Dedifferentiated amniotic fluid mesenchymal stem cell (primary cell): ENCODE data around the gene CDC7.

Source experiments
- DNase-seq: peaks from one replicate; pipeline ENCODE4 v3.0.0-alpha.2; 2016; ENCODE audit errors: extremely low spot score

The CDC7 gene

DNA sequence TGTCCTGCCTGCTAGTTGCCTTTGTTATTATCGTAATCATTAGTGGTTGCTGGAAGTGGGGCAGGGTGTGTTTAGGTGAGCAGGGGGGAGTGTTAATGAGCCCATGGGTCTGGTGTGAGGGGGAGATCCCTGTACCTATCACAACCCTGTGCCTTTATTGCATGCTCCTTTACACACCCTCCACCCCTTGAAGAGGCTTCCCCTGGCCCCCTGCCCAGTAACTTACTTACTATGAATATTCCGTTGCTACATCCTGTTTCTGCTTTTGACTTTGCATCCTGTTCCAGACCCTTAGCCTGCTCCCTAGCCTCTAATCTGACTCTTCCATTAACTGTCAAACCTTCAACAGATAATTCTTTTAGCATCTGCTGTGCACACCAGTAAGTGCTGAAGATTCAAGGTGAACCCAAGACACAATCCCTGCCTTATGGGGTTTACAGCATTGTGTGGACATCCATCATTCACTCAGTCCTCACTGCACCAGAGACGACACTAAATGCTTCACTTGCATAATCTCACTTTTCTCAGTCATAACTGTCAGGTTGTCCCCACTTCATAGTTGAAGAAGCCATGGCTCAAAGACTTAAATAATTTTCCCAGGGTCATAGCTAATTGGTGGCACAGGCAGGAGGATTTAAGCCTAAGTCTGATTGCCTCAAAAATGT, 47.9 kb downstream of the CDC7 start:
- no peak for DNase-seq

GRCh38 chr1:91549041-91549735, 48.5 kb downstream of the CDC7 start:
- no peak for DNase-seq

- DNase-seq: no peak
These were observed 50.3 kb downstream of the CDC7 start for GRCh38 chr1:91550961-91551360.

DNA sequence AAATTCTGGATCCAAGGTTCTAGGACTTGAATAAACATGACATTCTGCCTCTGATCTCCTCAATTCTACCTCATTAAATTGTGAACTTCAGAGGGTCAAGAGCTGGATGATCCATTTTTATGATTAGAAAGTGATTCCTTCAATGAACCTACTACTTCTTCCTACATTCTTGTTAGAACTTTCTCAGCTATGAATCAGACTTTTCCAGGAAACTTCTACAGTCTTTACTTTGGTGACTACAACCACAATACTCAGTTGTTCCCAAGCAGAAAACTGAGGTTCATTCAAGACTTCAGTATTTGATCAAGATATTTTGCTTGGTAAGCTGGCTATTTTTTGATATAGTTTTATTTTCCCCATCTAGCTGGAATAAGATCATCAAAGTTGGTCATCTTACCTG, 51.4 kb downstream of the CDC7 start:
- DNase-seq: no peak

GRCh38 chr1:91552596-91552995, 51.9 kb downstream of the CDC7 start:
- DNase-seq: no peak

- DNase-seq: peak; percentile 57
These were observed 52.5 kb downstream of the CDC7 start for GRCh38 chr1:91553177-91553591.

DNA sequence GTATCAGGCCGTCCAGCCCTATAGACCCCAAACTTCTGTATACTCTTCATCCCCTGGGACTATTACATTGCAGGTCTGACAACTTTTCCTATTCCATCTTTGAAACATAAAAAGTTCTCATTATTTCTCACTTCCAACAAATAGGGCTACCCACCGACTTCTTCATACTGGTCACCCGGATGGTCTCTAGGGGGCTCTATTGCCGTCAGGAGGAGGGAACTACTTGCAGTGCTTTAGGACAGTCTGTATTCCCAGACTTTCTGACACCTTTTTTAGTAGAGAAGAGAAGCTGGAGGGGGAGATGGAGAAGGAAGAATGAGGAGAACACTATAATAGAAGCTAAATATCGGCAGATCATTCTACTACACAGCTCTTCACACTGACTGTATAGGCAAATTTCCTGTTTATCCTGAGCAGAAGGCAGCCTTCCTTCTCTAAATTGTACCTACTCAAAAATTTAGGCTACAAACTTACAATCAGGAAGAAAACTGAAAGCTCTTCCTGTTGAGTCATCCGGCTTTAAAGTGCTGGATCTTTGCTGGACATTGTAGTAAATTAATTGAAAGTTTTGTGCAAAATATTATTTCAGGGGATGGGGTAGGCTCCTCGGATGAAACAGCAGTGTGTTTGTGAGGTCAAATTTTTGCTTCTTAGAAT, 54.6 kb downstream of the CDC7 start:
- no peak for DNase-seq

GRCh38 chr1:91555821-91556531, 55.3 kb downstream of the CDC7 start:
- DNase-seq: peak; percentile 61

GRCh38 chr1:91556556-91556955, 55.9 kb downstream of the CDC7 start:
- no peak for DNase-seq

DNA sequence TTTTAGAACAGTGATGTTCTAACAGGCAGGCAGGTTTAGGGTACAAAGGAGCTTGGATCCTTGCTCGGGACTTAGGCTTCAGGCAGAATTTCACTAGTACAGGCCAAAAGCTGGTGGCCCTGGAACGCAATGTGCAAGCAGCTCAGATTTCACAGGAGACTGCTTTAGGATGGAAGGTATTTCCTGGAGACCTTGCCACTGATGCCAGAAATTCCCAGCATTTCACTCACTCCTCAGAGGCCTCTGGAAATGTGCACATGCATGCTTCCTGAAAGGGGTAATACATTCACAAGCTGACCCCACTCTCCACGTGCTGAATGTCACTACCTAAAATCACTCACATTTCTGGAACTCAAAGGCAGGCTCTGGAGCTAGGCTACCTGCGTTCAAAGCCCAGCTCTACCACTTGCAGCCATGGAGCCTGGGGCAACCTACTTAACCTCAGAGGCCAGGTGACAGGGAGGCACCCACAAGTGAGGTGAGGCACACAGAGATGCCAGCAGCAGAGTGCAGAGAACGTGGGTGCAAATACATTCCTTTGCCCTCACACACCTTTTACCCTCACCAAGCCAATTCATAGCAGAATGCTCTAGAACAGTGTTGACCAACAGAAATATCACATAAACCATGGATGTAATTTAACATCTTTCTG, 56.5 kb downstream of the CDC7 start:
- DNase-seq: no peak

DNA sequence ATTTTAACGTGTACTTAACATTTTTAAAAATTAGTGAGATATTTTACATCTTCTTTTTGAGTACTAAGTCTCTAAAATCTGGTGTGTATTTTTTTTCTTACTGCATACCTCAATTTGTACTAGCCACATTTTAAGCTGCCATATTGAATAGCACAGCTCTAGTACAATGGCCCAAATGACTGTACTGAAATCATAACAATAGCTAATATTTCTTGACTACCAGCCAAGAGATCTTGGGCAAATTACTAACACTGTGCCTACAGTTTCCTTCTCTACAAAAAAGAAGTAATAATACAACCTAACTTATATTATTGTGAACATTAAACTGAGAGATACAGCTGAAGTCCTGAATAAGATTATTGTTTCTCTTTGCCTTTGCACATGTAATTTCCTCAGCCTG, 57.2 kb downstream of the CDC7 start:
- no peak for DNase-seq

DNA sequence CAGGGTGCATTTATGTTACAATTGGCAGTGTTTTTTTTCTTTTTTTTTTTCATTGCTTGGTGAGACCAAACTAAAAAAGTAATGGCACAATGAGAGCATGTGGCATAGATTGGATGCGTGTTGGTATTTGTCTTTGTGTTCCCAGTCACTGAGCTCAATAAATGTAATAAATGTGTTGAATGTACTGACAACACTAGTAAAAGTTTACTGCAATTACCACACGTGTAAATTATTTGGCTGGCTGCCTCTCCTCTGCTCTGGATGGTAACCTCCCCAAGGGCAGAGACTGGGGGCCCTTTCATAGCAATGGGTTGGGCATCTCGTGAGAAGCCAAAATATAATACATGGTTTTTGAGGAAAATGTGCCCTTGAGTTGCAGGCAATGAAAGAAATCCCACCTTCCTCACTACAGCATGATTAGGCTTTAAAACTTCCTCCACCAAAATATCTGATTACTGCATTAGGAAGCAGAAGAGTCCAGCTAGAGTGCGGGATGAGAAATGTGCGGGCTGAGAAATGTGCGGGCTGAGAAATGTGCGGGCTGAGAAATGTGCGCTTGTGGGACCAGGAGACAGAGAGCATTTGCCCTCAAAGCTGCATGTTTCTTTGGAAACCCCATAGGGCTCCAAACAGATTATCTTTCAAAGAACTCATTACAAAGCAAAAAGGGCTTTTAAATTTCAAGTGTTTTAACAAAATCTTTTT, 58.5 kb downstream of the CDC7 start:
- no peak for DNase-seq

DNA sequence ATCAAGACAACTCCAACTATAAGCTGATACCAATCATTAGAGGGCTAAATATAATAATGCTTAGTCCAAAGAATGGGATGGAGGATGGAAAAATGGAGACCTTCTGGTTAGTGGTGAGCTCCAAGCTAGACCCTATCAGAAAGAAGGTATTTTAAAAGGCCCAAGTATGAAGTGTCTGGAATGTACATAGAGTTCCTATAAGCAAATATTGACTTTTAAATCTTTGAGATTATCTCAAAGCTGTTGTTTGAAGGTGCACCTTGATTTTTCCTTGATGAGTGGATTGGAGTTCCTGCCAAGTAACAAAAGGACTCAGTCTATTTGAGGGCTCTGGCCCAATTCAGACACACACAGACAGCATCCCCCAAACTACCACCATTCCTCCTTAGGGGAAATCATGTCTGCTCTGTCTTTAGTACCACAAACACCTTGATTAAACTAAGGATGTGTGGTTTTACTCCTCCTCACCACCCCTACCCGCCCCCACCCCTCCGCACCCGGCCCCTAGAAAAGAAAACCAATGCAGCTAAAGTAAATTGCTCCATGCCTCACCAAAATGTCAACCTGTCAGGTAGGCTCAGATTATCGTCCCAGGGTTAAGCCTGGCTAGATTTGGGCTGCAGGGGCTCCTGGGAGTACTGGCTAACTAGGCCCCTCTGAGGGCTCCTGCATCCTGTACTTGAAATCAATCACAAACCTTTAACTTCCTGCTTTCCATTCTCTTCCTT, 59.4 kb downstream of the CDC7 start:
- DNase-seq: no peak

DNA sequence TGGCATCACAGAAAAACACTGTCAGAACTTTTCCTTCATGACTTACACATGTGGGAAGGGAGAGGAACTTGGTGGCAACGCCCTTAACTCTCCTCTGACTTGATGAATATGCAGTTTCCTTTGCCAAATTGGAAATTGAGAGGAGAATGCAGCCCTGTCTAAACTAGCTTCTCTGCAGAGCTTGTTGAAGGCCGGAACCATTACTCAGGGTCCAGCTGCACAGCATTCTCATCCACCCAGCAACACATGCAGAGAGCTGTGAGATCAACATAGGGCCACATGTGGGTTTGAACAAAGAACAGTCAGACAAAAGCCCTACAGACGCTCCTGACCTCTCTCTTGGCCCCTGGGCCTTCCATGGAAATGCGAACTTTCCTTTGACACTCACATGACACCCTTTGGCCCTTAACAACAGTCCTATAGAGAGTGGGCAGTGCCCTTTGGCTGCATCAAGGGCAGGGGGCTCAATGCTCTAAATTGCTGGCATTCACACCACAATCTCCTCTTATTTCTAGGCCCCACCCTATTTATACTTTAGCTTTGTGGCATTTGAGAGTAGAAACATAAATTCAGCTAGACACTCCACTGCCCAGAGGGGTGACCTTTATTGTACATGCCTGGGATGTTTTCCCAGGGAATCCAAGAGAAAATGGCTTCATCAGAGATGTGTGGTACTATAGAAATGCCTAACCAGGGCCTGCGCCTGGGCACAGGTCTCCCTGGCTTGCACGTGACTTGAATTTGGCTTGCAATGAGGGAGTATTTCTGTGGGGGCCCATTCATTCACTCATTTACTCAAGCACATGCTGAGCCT, 64.4 kb downstream of the CDC7 start:
- DNase-seq: peak; percentile 81

GRCh38 chr1:91567583-91567982, 66.9 kb downstream of the CDC7 start:
- DNase-seq: no peak

DNA sequence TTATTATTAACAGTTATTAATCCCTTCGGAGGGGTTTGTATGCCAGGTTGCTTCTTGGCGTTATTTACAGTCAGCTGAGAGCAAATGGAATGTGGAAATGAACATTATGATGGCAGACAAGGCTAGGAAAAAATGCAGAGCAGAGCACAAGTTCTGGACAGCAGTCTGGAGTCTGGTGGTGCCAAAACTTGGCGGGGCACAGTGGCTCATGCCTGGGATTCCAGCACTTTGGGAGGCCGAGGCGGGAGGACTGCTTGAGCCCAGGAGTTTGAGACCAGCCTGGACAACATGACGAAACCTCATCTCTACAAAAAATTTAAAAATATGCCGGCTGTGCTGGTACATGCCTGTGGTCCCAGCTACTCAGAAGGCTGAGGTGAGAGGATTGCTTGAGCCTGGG, 67.6 kb downstream of the CDC7 start:
- no peak for DNase-seq

- DNase-seq: peak; percentile 77
These were observed 68.9 kb downstream of the CDC7 start for GRCh38 chr1:91569411-91570119.

DNA sequence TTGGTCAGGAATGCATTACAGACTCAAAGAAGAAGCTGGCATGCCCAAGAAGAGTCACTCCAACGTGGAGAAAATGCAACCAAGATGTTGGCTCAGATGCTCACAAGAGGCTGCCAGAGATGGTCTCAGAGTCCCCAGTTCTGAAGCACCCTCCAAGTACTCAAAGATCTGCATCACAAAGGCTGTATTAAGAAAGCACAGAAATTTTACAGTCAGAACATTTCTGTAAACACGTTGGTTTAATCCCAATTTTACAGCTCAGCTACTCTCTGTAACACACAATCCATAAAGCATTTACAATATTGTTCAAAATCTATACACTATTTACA, 69.4 kb downstream of the CDC7 start:
- no peak for DNase-seq

- no peak for DNase-seq
These were observed 71.4 kb downstream of the CDC7 start for GRCh38 chr1:91572044-91572443.
